GM12865 (cell line): Measurements from ENCODE around the gene LMX1B.

ENCODE experiments used
- DNase-seq: peaks from one replicate; pipeline ENCODE4 v3.0.0; 2010; ENCODE audit warnings: low read depth
- H3K4me3 ChIP-seq: 2 replicates; pipeline ENCODE4 v1.5.1; 2011; ENCODE audit warnings: mild to moderate bottlenecking, low read depth, low read length, control low read depth
- CTCF ChIP-seq: IDR thresholded peaks from 2 replicates; pipeline ENCODE4 v1.5.1; 2011; ENCODE audit warnings: low read length, control low read depth, low read depth, inconsistent platforms; ENCODE audit not compliant: insufficient read depth; ENCODE audit errors: missing control alignments

Gene LMX1B

GRCh38 chr9:126642010-126642744 is 28.4 kb downstream of the LMX1B start:
- no peak overlapping the region for H3K4me3 ChIP-seq
- no peak for DNase-seq
- TF ChIP-seq CTCF, result no peak

GRCh38 chr9:126642839-126643238 is 29.1 kb downstream of the LMX1B start:
- H3K4me3 ChIP-seq, result no peak overlapping the region
- TF ChIP-seq CTCF, result no peak
- DNase-seq, result no peak

- TF ChIP-seq CTCF, result no peak
- no peak overlapping the region for H3K4me3 ChIP-seq
- no peak for DNase-seq
These were observed 30.3 kb downstream of the LMX1B start for GRCh38 chr9:126643945-126644527.

GRCh38 chr9:126646162-126646561 is 32.4 kb downstream of the LMX1B start:
- no peak for DNase-seq
- H3K4me3 ChIP-seq, result no peak overlapping the region
- no peak for TF ChIP-seq CTCF

GRCh38 chr9:126647585-126648411 is 34.1 kb downstream of the LMX1B start:
- no peak overlapping the region for H3K4me3 ChIP-seq
- no peak for TF ChIP-seq CTCF
- no peak for DNase-seq

- no peak for DNase-seq
- H3K4me3 ChIP-seq, result no peak overlapping the region
- TF ChIP-seq CTCF, result no peak
These were observed 35.7 kb downstream of the LMX1B start for GRCh38 chr9:126649477-126649876.
